Activated T-cell treated with anti-CD3 and anti-CD28 coated beads, Interleukin-2, amount 50 U/mL, for 72 hours (primary cell): Measurements from ENCODE around the gene HRG. TPM values are rescaled to one million over a fixed set of nuclear protein-coding genes. Genes with fewer than 3 reads are reported as not detected.
"Not testable (repeated sequence)": the region's sequence is repeated elsewhere in the genome, so short reads cannot be mapped to it uniquely, and the experiment has no call there.

Experiments used
- ATAC-seq, 2 donors: fragments of 150-1000 bp; cut with Tn5 transposase; replicated peaks in 1 of 2; 2 replicates each; pipeline ENCODE4 v1.10.0; 2021; ENCODE audit warnings: moderate library complexity in 2 of 2, mild to moderate bottlenecking in 1 of 2
- DNase-seq, 2 donors: peaks; one replicate each; pipeline ENCODE4 v3.0.0; 2021 to 2022; ENCODE audit warnings: mixed read lengths in 1 of 2
- H3K27ac Mint-ChIP-seq: one replicate; pipeline ENCODE4 v1.8.0; 2022; ENCODE audit warnings: mild to moderate bottlenecking, moderate library complexity, mixed read lengths
- H3K27me3 Mint-ChIP-seq: one replicate; pipeline ENCODE4 v1.8.0; 2022; ENCODE audit warnings: low read depth, mixed read lengths
- H3K36me3 Mint-ChIP-seq, 2 donors: one replicate each; pipeline ENCODE4 v1.8.0; 2022; ENCODE audit warnings: mixed read lengths in 2 of 2, mild to moderate bottlenecking in 1 of 2; ENCODE audit not compliant: insufficient read depth in 2 of 2
- H3K4me1 Mint-ChIP-seq: one replicate; pipeline ENCODE4 v1.8.0; 2022; ENCODE audit warnings: low read depth, mixed read lengths
- H3K4me3 Mint-ChIP-seq, 2 donors: one replicate each; pipeline ENCODE4 v1.8.0; 2022; ENCODE audit warnings: mild to moderate bottlenecking in 2 of 2, mixed read lengths in 2 of 2, moderate library complexity in 2 of 2
- H3K9me3 Mint-ChIP-seq, 2 donors: one replicate each; pipeline ENCODE4 v1.8.0; 2022; ENCODE audit warnings: mixed read lengths in 2 of 2
- total RNA-seq, 2 donors: library from RNA; stranded (reverse); gene quantifications; one replicate each; pipeline ENCODE4 v1.2.3, GENCODE V29; 2022

The HRG gene
- total RNA-seq, 2 donors from 2014 or later: not detected

- H3K36me3 Mint-ChIP-seq: no peaks in the 10 kb centered on the region
- H3K9me3 Mint-ChIP-seq: no peaks in the 10 kb centered on the region
- no peak for ATAC-seq
- no peaks in the 10 kb centered on the region for H3K4me1 Mint-ChIP-seq
- H3K27ac Mint-ChIP-seq: no peak overlapping the region
- H3K27me3 Mint-ChIP-seq: peaks cover 20% of the 10 kb centered on the region
- no peak for DNase-seq
- H3K4me3 Mint-ChIP-seq: no peak overlapping the region
Measured at GRCh38 chr3:186627852-186628414, 37.9 kb upstream of the HRG start.

DNA sequence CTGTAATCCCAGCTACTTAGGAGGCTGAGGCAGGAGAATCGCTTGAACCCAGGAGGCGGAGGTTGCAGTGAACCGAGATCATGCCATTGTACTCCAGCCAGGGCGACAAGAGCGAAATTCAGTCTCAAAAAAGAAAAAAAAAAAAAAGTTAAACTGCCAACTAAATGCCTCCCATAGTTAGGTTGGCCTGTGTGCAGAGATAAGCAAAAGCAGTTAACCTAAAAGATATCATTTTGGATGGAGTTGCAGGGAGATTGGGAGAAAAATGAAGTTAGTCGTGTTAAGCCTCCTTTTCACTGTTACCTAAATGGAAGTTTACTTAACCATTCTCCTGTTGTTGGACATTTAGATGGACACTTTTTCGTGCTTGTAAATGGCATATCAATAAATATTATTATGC, 37.1 kb upstream of the HRG start:
- no peaks in the 10 kb centered on the region for H3K9me3 Mint-ChIP-seq
- no peak overlapping the region for H3K4me3 Mint-ChIP-seq
- no peak overlapping the region for H3K27ac Mint-ChIP-seq
- ATAC-seq: no peak
- H3K36me3 Mint-ChIP-seq: no peaks in the 10 kb centered on the region
- H3K4me1 Mint-ChIP-seq: no peaks in the 10 kb centered on the region
- peaks cover 13% of the 10 kb centered on the region for H3K27me3 Mint-ChIP-seq
- DNase-seq: no peak

GRCh38 chr3:186630950-186631641, 34.7 kb upstream of the HRG start:
- H3K36me3 Mint-ChIP-seq: no peaks in the 10 kb centered on the region
- H3K4me1 Mint-ChIP-seq: no peaks in the 10 kb centered on the region
- no peak for DNase-seq
- no peak overlapping the region for H3K4me3 Mint-ChIP-seq
- peaks cover 13% of the 10 kb centered on the region for H3K27me3 Mint-ChIP-seq
- H3K27ac Mint-ChIP-seq: no peak overlapping the region
- ATAC-seq: no peak
- H3K9me3 Mint-ChIP-seq: no peaks in the 10 kb centered on the region

DNA sequence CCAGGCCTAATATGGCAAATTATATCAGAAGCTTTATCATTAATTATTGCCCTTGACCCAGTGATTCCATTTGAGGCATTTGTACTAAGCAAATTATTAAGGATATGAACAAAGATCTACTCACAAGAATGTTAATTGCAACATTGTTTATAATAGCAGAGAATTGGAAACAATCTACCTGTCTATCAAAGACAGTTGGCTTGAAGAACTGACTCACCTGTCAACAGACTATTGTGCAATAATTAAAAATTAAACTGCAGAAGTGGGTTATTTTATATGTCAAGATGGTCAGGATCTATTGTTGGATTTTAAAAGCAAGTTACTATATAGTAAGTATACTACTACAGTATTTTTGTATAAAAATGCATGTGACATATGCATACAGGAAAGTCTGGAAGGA, 32.3 kb upstream of the HRG start:
- H3K27ac Mint-ChIP-seq: no peak overlapping the region
- no peaks in the 10 kb centered on the region for H3K36me3 Mint-ChIP-seq
- H3K4me3 Mint-ChIP-seq: no peak overlapping the region
- no peak for ATAC-seq
- no peak for DNase-seq
- no peaks in the 10 kb centered on the region for H3K9me3 Mint-ChIP-seq
- H3K27me3 Mint-ChIP-seq: peaks cover 21% of the 10 kb centered on the region
- no peaks in the 10 kb centered on the region for H3K4me1 Mint-ChIP-seq

- H3K27me3 Mint-ChIP-seq: peaks cover 29% of the 10 kb centered on the region
- not testable (repeated sequence) for H3K9me3 Mint-ChIP-seq, H3K27ac Mint-ChIP-seq, H3K4me3 Mint-ChIP-seq, H3K36me3 Mint-ChIP-seq, ATAC-seq, H3K4me1 Mint-ChIP-seq, DNase-seq
Measured at GRCh38 chr3:186634207-186634606, 31.6 kb upstream of the HRG start.

- Mint-ChIP-seq H3K4me3 (no peak overlapping the region), H3K4me1 (no peaks in the 10 kb centered on the region), H3K9me3 (no peaks in the 10 kb centered on the region), H3K27me3 (peaks cover 28% of the 10 kb centered on the region), H3K36me3 (no peaks in the 10 kb centered on the region), H3K27ac (no peak overlapping the region)
- DNase-seq: no peak
- no peak for ATAC-seq
Measured at GRCh38 chr3:186635532-186635931, 30.3 kb upstream of the HRG start.

DNA sequence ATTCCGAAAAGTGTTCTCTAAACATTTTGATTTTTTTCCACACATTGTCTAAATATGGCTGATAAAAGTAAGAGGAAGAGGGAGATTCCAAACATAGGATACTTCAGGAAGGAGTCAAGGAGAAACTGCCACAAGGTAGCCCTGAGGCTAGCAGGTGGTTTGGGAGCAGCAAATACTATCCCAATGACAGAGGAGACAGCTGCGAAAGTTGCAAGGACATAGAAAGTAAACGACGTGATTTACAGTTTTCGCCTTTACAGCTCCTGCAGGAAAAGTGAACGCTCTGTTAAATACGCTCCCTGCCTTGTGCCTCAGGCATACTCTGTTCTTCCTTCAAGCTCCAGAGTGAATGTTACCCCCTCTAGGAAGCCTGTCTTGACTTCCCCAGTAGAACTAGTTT, 29.3 kb upstream of the HRG start:
- Mint-ChIP-seq H3K9me3 (no peaks in the 10 kb centered on the region), H3K4me3 (no peak overlapping the region), H3K27me3 (peaks cover 29% of the 10 kb centered on the region), H3K36me3 (no peaks in the 10 kb centered on the region), H3K4me1 (peaks cover 9% of the 10 kb centered on the region), H3K27ac (no peak overlapping the region)
- DNase-seq (no peak), ATAC-seq (no peak)

DNA sequence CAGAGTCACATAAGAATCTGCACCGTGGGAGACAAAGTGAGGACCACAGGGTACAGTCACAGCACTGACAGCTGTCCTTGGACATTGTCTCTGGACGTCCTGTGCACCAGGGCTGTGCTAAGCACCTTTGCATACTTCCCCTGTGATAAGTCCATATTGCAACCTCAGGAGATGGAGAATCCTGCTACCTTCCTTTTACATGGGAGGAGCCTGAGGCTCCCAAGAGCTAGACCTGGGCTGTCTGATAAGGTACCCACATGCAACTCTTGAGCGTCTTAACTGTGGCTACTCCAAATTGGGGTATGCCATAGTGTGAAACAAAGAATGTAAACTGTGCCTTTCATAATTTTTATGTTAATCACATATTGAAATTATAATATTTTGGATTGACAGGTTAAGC, 28.1 kb upstream of the HRG start:
- peaks cover 20% of the 10 kb centered on the region for H3K4me1 Mint-ChIP-seq
- no peak overlapping the region for H3K27ac Mint-ChIP-seq
- no peak for ATAC-seq
- no peaks in the 10 kb centered on the region for H3K36me3 Mint-ChIP-seq
- DNase-seq: no peak
- no peaks in the 10 kb centered on the region for H3K9me3 Mint-ChIP-seq
- no peak overlapping the region for H3K4me3 Mint-ChIP-seq
- H3K27me3 Mint-ChIP-seq: peaks cover 29% of the 10 kb centered on the region

DNA sequence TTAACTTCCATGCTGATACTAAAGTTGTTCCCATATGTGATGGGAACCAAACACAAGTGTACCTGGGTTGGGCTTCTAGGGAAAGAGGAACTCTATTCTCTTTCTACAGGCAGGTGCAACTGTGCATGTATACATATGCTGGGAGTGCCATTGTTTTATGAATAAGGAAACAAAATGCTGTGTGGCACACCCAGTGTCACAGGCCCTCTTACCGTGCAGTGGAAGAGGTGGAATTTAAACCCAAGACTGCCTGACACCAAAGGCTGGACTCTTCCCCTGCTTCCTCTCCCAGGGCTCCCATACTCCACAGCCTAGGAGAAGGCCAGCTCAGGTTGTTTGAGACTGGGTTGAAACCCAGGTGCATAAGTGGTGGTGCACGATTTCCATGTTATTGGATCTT, 27.6 kb upstream of the HRG start:
- ATAC-seq: no peak
- peaks cover 29% of the 10 kb centered on the region for H3K27me3 Mint-ChIP-seq
- H3K4me3 Mint-ChIP-seq: no peak overlapping the region
- no peak overlapping the region for H3K27ac Mint-ChIP-seq
- DNase-seq: no peak
- no peaks in the 10 kb centered on the region for H3K9me3 Mint-ChIP-seq
- H3K36me3 Mint-ChIP-seq: no peaks in the 10 kb centered on the region
- H3K4me1 Mint-ChIP-seq: peaks cover 26% of the 10 kb centered on the region

GRCh38 chr3:186639778-186640472, 25.9 kb upstream of the HRG start, which contains the start of gene FETUB:
FETUB (plus strand) TSS chr3:186640399; CDS start chr3:186640461, 62 bp downstream.
- no peak for DNase-seq
- H3K9me3 Mint-ChIP-seq: no peaks in the 10 kb centered on the region
- no peaks in the 10 kb centered on the region for H3K36me3 Mint-ChIP-seq
- H3K4me3 Mint-ChIP-seq: no peak within 1 kb of the TSS
- ATAC-seq: no peak
- H3K4me1 Mint-ChIP-seq: peaks cover 34% of the 10 kb centered on the region
- H3K27me3 Mint-ChIP-seq: peaks cover 29% of the 10 kb centered on the region
- no peak within 1 kb of the TSS for H3K27ac Mint-ChIP-seq

DNA sequence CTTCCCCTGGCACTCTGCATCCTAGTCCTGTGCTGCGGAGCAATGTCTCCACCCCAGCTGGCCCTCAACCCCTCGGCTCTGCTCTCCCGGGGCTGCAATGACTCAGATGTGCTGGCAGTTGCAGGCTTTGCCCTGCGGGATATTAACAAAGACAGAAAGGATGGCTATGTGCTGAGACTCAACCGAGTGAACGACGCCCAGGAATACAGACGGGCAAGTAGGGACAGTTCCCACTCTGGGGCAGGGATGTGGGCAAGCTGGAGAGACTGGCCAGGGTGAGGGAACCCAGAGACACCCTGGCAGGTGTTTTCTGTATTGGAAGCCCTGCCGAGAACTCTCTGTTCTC, 25.4 kb upstream of the HRG start:
- peaks cover 34% of the 10 kb centered on the region for H3K4me1 Mint-ChIP-seq
- no peak for ATAC-seq
- H3K4me3 Mint-ChIP-seq: no peak overlapping the region
- peaks cover 29% of the 10 kb centered on the region for H3K27me3 Mint-ChIP-seq
- H3K9me3 Mint-ChIP-seq: no peaks in the 10 kb centered on the region
- no peak overlapping the region for H3K27ac Mint-ChIP-seq
- no peak for DNase-seq
- no peaks in the 10 kb centered on the region for H3K36me3 Mint-ChIP-seq

DNA sequence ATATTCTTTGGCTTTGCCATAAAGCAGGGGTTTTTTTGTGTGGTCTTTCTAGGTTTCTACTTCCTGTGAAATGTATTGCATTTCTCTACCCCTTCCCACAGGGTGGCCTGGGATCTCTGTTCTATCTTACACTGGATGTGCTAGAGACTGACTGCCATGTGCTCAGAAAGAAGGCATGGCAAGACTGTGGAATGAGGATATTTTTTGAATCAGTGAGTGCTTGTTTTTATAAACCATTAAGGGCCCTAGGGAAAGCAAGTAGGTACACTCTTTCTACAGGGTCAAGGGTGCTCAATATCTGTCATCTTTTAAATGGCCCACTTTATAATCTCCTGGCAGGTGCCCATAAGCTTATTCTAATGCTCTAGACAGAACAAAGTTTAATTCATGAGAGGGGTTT, 24.9 kb upstream of the HRG start:
- H3K36me3 Mint-ChIP-seq: no peaks in the 10 kb centered on the region
- H3K9me3 Mint-ChIP-seq: no peaks in the 10 kb centered on the region
- H3K4me1 Mint-ChIP-seq: peaks cover 34% of the 10 kb centered on the region
- DNase-seq (no peak), ATAC-seq (no peak)
- H3K4me3 Mint-ChIP-seq: no peak overlapping the region
- H3K27ac Mint-ChIP-seq: no peak overlapping the region
- peaks cover 32% of the 10 kb centered on the region for H3K27me3 Mint-ChIP-seq

DNA sequence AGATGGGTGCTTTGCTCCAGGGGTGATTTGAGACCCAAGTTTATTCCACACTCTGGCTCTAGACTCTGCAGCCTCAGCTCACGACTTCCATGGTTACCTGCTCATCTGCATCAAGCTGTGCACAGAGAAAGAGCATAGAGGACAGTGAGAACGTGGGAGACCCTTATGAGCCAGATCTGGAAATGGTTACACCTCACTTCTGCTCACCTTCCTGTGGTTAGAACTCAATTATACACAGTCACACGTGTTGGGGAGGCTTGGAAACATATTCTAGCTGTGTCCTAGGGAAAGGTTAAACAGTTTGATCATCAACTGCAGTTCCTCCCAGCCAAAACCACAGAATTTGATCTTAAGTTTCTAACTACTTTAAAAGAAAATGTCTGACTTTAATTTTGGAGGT, 23.8 kb upstream of the HRG start:
- peak; percentile 66 to 68 for ATAC-seq
- DNase-seq: peak in 1 of 2 donors; percentile 16
- Mint-ChIP-seq H3K36me3 (no peaks in the 10 kb centered on the region), H3K27ac (no peak overlapping the region), H3K4me1 (peaks cover 34% of the 10 kb centered on the region), H3K9me3 (no peaks in the 10 kb centered on the region), H3K4me3 (peak overlapping the region in 1 of 2 donors; percentile 52), H3K27me3 (peaks cover 37% of the 10 kb centered on the region)
